ENCODE data around the gene PPIL3.

PPIL3 gene

DNA sequence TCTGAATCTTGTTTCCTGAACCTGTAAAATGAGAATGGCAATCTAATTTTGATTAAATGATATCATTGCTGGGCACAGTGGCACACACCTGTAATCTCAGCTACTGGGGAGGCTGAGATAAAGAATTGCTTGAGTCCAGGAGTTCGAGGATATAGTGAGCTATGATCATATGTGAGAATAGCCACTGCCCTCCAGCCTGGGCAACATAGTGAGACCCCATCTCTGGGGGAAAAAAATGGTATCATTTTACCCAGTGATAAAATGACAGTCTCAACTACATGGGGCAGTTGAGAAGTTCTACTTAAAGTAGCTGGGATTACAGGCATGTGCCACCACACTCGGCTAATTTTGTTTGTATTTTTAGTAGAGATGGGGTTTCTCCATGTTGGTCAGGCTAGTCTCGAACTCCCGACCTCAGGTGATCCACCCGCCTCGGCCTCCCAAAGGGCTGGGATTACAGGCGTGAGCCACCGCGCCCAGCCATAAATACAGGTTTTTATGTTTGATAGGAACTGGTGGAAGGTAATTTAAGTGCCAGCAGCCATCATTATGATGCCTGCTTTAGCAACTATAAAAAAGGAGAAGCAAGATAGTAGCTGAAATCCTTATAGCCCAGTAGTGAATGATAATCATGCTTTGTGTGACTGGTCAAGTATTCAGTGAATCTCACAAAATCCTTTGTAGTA lies 60.2 kb downstream of the PPIL3 start:
- no peaks in the 10 kb centered on the region for H3K9me3 ChIP-seq (ENCODE audit: insufficient read depth, low read depth, low read length)
- H3K4me3 ChIP-seq (ENCODE audit: low read length) = no peak overlapping the region
- no peak overlapping the region for H3K27ac ChIP-seq (ENCODE audit: low read length)
- H3K27me3 ChIP-seq (ENCODE audit: insufficient read depth, low read length) = no peaks in the 10 kb centered on the region
- H3K9ac ChIP-seq (ENCODE audit: low read depth, low read length) = no peak overlapping the region
- peaks cover 7% of the 10 kb centered on the region for H3K36me3 ChIP-seq (ENCODE audit: insufficient read depth, low read depth, low read length)
- H3K4me1 ChIP-seq (ENCODE audit: insufficient read depth, low read length) = no peaks in the 10 kb centered on the region

DNA sequence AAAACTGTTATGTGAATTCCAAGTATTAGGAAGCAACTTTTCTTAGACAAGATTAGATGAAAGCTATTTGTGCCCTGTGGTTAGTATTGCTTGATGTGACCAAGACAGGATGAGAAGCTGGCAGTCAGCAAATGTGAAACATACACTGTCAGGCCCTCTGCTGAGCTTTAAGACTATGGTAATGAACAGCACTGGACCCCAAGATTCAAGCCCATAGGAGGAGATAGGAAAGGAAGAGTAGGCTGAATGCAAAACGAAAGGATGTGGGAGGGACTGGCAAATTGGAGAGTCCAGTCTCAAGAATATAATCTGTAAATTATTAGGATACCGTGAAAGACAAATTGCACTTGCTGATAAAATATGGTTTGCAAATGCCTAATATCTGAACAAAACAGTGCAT lies 60.8 kb downstream of the PPIL3 start:
- H3K27ac ChIP-seq (ENCODE audit: low read length) = no peak overlapping the region
- no peak overlapping the region for H3K9ac ChIP-seq (ENCODE audit: low read depth, low read length)
- no peaks in the 10 kb centered on the region for H3K9me3 ChIP-seq (ENCODE audit: insufficient read depth, low read depth, low read length)
- no peak overlapping the region for H3K4me3 ChIP-seq (ENCODE audit: low read length)
- no peaks in the 10 kb centered on the region for H3K4me1 ChIP-seq (ENCODE audit: insufficient read depth, low read length)
- no peaks in the 10 kb centered on the region for H3K27me3 ChIP-seq (ENCODE audit: insufficient read depth, low read length)
- peaks cover 8% of the 10 kb centered on the region for H3K36me3 ChIP-seq (ENCODE audit: insufficient read depth, low read depth, low read length)

DNA sequence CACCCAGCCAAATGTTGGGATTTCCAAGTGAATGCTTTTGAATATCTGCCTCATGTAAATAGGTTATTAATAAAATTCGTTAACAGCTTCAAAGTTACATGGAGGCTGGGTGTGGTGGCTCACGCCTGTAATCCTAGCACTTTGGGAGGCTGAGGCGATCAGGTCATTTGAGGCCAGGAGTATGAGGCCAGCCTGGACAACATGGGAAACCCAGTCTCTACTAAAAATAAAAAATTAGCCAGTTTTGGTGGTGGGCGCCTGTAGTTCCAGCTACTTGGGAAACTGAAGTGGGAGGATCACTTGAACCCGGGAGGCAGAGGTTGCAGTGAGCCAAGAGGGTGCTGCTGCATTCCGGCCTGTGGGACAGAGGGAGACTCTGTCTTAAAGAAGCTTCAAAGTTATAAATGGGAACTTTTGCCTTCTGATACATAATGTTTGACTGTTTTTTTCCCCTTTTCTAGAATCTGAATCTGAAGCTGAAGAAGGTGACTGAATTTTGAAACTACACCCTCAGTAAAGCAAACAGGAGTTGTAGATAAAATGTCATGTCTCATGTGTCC lies 67.1 kb downstream of the PPIL3 start:
- Histone ChIP-seq H3K9ac (ENCODE audit: low read depth, low read length) (no peak overlapping the region), H3K4me1 (ENCODE audit: insufficient read depth, low read length) (no peaks in the 10 kb centered on the region), H3K27me3 (ENCODE audit: insufficient read depth, low read length) (no peaks in the 10 kb centered on the region), H3K9me3 (ENCODE audit: insufficient read depth, low read depth, low read length) (no peaks in the 10 kb centered on the region), H3K27ac (ENCODE audit: low read length) (no peak overlapping the region), H3K36me3 (ENCODE audit: insufficient read depth, low read depth, low read length) (peaks cover 62% of the 10 kb centered on the region), H3K4me3 (ENCODE audit: low read length) (no peak overlapping the region)

All from iPS-20b (cell line).